ENCODE results near the gene ZIC1.

- TF ChIP-seq EZH2 (IDR thresholded peaks at IDR 0.05; ENCODE audit: borderline replicate concordance, insufficient read depth, low read depth, low read length, poor library complexity, severe bottlenecking) = no peak
- TF ChIP-seq, protein P1, sequence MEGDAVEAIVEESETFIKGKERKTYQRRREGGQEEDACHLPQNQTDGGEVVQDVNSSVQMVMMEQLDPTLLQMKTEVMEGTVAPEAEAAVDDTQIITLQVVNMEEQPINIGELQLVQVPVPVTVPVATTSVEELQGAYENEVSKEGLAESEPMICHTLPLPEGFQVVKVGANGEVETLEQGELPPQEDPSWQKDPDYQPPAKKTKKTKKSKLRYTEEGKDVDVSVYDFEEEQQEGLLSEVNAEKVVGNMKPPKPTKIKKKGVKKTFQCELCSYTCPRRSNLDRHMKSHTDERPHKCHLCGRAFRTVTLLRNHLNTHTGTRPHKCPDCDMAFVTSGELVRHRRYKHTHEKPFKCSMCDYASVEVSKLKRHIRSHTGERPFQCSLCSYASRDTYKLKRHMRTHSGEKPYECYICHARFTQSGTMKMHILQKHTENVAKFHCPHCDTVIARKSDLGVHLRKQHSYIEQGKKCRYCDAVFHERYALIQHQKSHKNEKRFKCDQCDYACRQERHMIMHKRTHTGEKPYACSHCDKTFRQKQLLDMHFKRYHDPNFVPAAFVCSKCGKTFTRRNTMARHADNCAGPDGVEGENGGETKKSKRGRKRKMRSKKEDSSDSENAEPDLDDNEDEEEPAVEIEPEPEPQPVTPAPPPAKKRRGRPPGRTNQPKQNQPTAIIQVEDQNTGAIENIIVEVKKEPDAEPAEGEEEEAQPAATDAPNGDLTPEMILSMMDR (IDR thresholded peaks at IDR 0.05) = no peak
Measured at GRCh38 chr3:147388700-147389580, 20.2 kb upstream of the ZIC1 start.

All from B cell (primary cell).